GM19395 (cell line): ENCODE results near the gene RHBDF2.

Source experiments
- ATAC-seq: cut with Tn5 transposase; IDR thresholded peaks from one replicate; pipeline ENCODE4 v1.9.1; 2021; ENCODE audit warnings: mild to moderate bottlenecking, moderate library complexity; ENCODE audit not compliant: unreplicated experiment

Gene RHBDF2

GRCh38 chr17:76484228-76484725 lies 16.9 kb downstream of the RHBDF2 start:
- no peak for ATAC-seq

- peak; percentile 74 for ATAC-seq
These were observed 20.1 kb downstream of the RHBDF2 start for GRCh38 chr17:76481071-76481655.

GRCh38 chr17:76480632-76481031 lies 20.6 kb downstream of the RHBDF2 start:
- ATAC-seq, result peak; percentile 11

GRCh38 chr17:76479515-76480060 lies 21.6 kb downstream of the RHBDF2 start:
- ATAC-seq, result no peak

GRCh38 chr17:76478730-76479514 lies 22.3 kb downstream of the RHBDF2 start:
- ATAC-seq, result no peak

GRCh38 chr17:76478097-76478496 lies 23.1 kb downstream of the RHBDF2 start:
- no peak for ATAC-seq

- no peak for ATAC-seq
These were observed 23.6 kb downstream of the RHBDF2 start for GRCh38 chr17:76477576-76477975.

- no peak for ATAC-seq
These were observed 24.5 kb downstream of the RHBDF2 start for GRCh38 chr17:76476736-76477135.

- no peak for ATAC-seq
These were observed 25.9 kb downstream of the RHBDF2 start for GRCh38 chr17:76475302-76475701.

GRCh38 chr17:76474894-76475293 lies 26.3 kb downstream of the RHBDF2 start:
- ATAC-seq, result no peak

- no peak for ATAC-seq
These were observed 27.0 kb downstream of the RHBDF2 start for GRCh38 chr17:76474238-76474637.

GRCh38 chr17:76473541-76473985 lies 27.7 kb downstream of the RHBDF2 start:
- no peak for ATAC-seq

- no peak for ATAC-seq
These were observed 28.5 kb downstream of the RHBDF2 start for GRCh38 chr17:76472726-76473125.

- no peak for ATAC-seq
These were observed 29.0 kb downstream of the RHBDF2 start for GRCh38 chr17:76472258-76472645.

- ATAC-seq, result no peak
These were observed 29.5 kb downstream of the RHBDF2 start for GRCh38 chr17:76471498-76472257.

GRCh38 chr17:76469991-76470739 lies 31.1 kb downstream of the RHBDF2 start:
- ATAC-seq, result no peak

- ATAC-seq, result no peak
These were observed 31.9 kb downstream of the RHBDF2 start for GRCh38 chr17:76469076-76469990.

- no peak for ATAC-seq
These were observed 32.6 kb downstream of the RHBDF2 start for GRCh38 chr17:76468634-76469010.

- ATAC-seq, result no peak
These were observed 33.2 kb downstream of the RHBDF2 start for GRCh38 chr17:76467809-76468633.
